ENCODE measurements around the gene DRC7.

- TF ChIP-seq, protein P1, sequence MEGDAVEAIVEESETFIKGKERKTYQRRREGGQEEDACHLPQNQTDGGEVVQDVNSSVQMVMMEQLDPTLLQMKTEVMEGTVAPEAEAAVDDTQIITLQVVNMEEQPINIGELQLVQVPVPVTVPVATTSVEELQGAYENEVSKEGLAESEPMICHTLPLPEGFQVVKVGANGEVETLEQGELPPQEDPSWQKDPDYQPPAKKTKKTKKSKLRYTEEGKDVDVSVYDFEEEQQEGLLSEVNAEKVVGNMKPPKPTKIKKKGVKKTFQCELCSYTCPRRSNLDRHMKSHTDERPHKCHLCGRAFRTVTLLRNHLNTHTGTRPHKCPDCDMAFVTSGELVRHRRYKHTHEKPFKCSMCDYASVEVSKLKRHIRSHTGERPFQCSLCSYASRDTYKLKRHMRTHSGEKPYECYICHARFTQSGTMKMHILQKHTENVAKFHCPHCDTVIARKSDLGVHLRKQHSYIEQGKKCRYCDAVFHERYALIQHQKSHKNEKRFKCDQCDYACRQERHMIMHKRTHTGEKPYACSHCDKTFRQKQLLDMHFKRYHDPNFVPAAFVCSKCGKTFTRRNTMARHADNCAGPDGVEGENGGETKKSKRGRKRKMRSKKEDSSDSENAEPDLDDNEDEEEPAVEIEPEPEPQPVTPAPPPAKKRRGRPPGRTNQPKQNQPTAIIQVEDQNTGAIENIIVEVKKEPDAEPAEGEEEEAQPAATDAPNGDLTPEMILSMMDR (IDR thresholded peaks at IDR 0.05), result no peak
- TF ChIP-seq EP300 (IDR thresholded peaks at IDR 0.05) (no peak), POLR2A (IDR thresholded peaks at IDR 0.05) (no peak), POLR2AphosphoS5 (IDR thresholded peaks at IDR 0.05) (no peak)
Measured at GRCh38 chr16:57690782-57691471, 3.7 kb upstream of the DRC7 start.
